Esophagus squamous epithelium (tissue), 5 donors: ENCODE results near the gene MAPK7. TPM values are rescaled to one million over a fixed set of nuclear protein-coding genes. Genes with fewer than 3 reads are reported as not detected.

Experiments
- DNase-seq: peaks from one replicate; lab custom pipeline; 2025; lab: John Stamatoyannopoulos, UW
- H3K27ac ChIP-seq, 4 donors: fragments of 200-600 bp; sonication (generic); one replicate each; pipeline ENCODE4 v1.5.1; 2016 to 2019; ENCODE audit warnings: mild to moderate bottlenecking in 1 of 4
- H3K27me3 ChIP-seq, 4 donors: fragments of 200-600 bp; sonication (generic); 1 replicate in 3 of 4; 2 replicates in 1 of 4; pipeline versions ENCODE4 v1.5.1 to v1.6.0; 2017 to 2021; ENCODE audit warnings: antibody characterized with exemption in 1 of 4
- H3K36me3 ChIP-seq, 3 donors: fragments of 200-600 bp; sonication (generic); one replicate each; pipeline ENCODE4 v1.5.1; 2016 to 2019
- H3K4me1 ChIP-seq, 3 donors: fragments of 200-600 bp; sonication (generic); one replicate each; pipeline ENCODE4 v1.5.1; 2017 to 2019
- H3K4me3 ChIP-seq, 4 donors: fragments of 200-600 bp; sonication (generic); 1 replicate in 3 of 4; 2 replicates in 1 of 4; pipeline ENCODE4 v1.5.1; 2016 to 2019; ENCODE audit warnings: mild to moderate bottlenecking in 2 of 4, moderate library complexity in 1 of 4
- H3K9me3 ChIP-seq, 3 donors: fragments of 200-600 bp; sonication (generic); one replicate each; pipeline ENCODE4 v1.5.1; 2016 to 2019
- POLR2A ChIP-seq, 4 donors: fragments of 450-650 bp; IDR thresholded peaks; one replicate each; pipeline ENCODE4 v1.6.1; 2017; ENCODE audit warnings: antibody characterized with exemption in 4 of 4, mild to moderate bottlenecking in 4 of 4, moderate library complexity in 3 of 4
- WGBS, 2 donors: methylation state at CpG; one replicate each; pipeline ENCODE4 v1.1.5; 2018; 5-methylcytosine and 5-hydroxymethylcytosine counted together
- intact Hi-C: fragments of 100-400 bp; cut with DNase I; formaldehyde crosslinking; loops from one replicate; pipeline ENCODE4 v1.15.0; 2022
- total RNA-seq, 4 donors: library from RNA; depleted of rRNA; stranded (reverse); fragments of >200 nt; gene quantifications; one replicate each; pipeline ENCODE4 v1.1.0, GENCODE V29; 2016
- TF ChIP-seq, protein P1 (sequence below), 6 experiments: fragments of 450-650 bp in 4 of 6; fragments of 200-600 bp in 2 of 6; sonication (generic) in 2 of 6; IDR thresholded peaks; one replicate each; pipeline ENCODE4 v1.5.1; 2016 to 2019; ENCODE audit warnings: antibody characterized with exemption in 6 of 6, mild to moderate bottlenecking in 4 of 6, moderate library complexity in 4 of 6
- donor health status: DM: yes; HTN: yes; CAD: no.

Gene MAPK7
- total RNA-seq, 4 donors from 2014 or later = 22.6 to 39.7 (median 28.1) TPM

GRCh38 chr17:19331543-19332245 lies 46.6 kb upstream of the MAPK7 start:
- H3K4me1 ChIP-seq = peaks cover 0 to 1% (median 0%) of the 10 kb centered on the region in 3 donors
- no peaks in the 10 kb centered on the region for H3K27me3 ChIP-seq
- H3K9me3 ChIP-seq = no peaks in the 10 kb centered on the region
- TF ChIP-seq, protein P1, sequence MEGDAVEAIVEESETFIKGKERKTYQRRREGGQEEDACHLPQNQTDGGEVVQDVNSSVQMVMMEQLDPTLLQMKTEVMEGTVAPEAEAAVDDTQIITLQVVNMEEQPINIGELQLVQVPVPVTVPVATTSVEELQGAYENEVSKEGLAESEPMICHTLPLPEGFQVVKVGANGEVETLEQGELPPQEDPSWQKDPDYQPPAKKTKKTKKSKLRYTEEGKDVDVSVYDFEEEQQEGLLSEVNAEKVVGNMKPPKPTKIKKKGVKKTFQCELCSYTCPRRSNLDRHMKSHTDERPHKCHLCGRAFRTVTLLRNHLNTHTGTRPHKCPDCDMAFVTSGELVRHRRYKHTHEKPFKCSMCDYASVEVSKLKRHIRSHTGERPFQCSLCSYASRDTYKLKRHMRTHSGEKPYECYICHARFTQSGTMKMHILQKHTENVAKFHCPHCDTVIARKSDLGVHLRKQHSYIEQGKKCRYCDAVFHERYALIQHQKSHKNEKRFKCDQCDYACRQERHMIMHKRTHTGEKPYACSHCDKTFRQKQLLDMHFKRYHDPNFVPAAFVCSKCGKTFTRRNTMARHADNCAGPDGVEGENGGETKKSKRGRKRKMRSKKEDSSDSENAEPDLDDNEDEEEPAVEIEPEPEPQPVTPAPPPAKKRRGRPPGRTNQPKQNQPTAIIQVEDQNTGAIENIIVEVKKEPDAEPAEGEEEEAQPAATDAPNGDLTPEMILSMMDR (IDR thresholded peaks at IDR 0.05) = no peak
- TF ChIP-seq POLR2A (IDR thresholded peaks at IDR 0.05) = no peak
- DNase-seq = no peak
- peaks cover 6 to 98% (median 18%) of the 10 kb centered on the region in 3 donors for H3K36me3 ChIP-seq
- H3K4me3 ChIP-seq = no peak overlapping the region
- no peak overlapping the region for H3K27ac ChIP-seq
- 73 to 94% methylated on average over 7 to 8 of the region's 13 CpGs for WGBS, 2 donors
- intact Hi-C loops = no loop called here

DNA sequence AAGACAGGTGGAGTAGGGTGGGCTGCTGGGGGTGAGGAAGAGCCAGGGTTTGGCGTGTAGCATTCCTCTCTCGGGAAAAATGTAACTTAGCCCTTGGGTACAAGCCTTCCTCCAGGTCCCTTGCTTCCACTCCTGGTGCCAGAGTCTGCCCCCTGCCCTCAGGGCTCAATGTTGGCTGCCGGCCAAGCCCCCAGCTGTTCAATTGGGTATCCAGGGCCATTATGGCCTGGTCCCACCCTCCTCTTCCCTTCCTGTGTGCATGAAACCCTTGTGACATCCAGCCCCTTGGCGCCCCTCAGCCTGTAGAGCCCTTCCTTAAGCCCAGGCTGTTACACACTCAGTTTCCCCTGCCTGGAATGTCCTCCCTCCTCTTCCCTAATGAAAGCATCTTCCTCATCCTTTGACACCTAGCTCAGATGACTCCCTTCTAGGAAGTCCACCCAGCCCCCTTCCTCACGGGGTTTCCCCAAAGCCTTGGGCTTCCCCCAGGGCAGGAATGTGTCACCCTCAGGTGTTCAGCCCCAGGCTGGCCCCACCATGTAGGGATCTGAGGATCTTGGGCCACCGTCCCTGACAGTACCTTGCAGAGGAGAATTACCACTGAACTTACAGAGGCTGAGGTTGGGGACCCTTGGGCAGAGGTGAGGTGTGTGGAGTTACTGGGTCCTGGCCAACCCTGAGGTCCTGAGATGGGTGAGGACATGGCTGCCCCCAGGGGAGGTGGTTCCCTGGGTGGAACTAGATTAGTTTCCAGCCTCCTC lies 45.7 kb upstream of the MAPK7 start:
- Histone ChIP-seq H3K4me1 (peaks cover 0 to 10% (median 2%) of the 10 kb centered on the region in 3 donors), H3K9me3 (no peaks in the 10 kb centered on the region), H3K27me3 (no peaks in the 10 kb centered on the region), H3K36me3 (peaks cover 6 to 98% (median 18%) of the 10 kb centered on the region in 3 donors), H3K27ac (no peak overlapping the region), H3K4me3 (no peak overlapping the region)
- TF ChIP-seq, protein P1 (IDR thresholded peaks at IDR 0.05) = no peak
- TF ChIP-seq POLR2A (IDR thresholded peaks at IDR 0.05) = no peak
- intact Hi-C loops = no loop called here
- DNase-seq = no peak
- 74 to 80% methylated on average over 3 to 5 of the region's 6 CpGs for WGBS, 2 donors

- Histone ChIP-seq H3K4me1 (peaks cover 0 to 15% (median 5%) of the 10 kb centered on the region in 3 donors), H3K9me3 (no peaks in the 10 kb centered on the region), H3K4me3 (no peak overlapping the region), H3K27me3 (no peaks in the 10 kb centered on the region), H3K36me3 (peaks cover 6 to 95% (median 18%) of the 10 kb centered on the region in 3 donors), H3K27ac (no peak overlapping the region)
- intact Hi-C loops = no loop called here
- WGBS, 2 donors = no CpG with 5 or more reads among the region's 1 CpG
- TF ChIP-seq, protein P1 (IDR thresholded peaks at IDR 0.05) = no peak
- no peak for TF ChIP-seq POLR2A (IDR thresholded peaks at IDR 0.05)
- no peak for DNase-seq
These were observed 45.2 kb upstream of the MAPK7 start for GRCh38 chr17:19333132-19333440.

- no peaks in the 10 kb centered on the region for H3K27me3 ChIP-seq
- no peaks in the 10 kb centered on the region for H3K9me3 ChIP-seq
- TF ChIP-seq POLR2A (IDR thresholded peaks at IDR 0.05) = no peak
- TF ChIP-seq, protein P1 (IDR thresholded peaks at IDR 0.05) = no peak
- no peak overlapping the region for H3K4me3 ChIP-seq
- H3K36me3 ChIP-seq = peaks cover 6 to 88% (median 18%) of the 10 kb centered on the region in 3 donors
- intact Hi-C loops = no loop called here
- WGBS, 2 donors = 70 to 83% methylated on average over 2 to 7 of the region's 12 CpGs
- peaks cover 0 to 17% (median 5%) of the 10 kb centered on the region in 3 donors for H3K4me1 ChIP-seq
- H3K27ac ChIP-seq = no peak overlapping the region
- DNase-seq = no peak
These were observed 44.5 kb upstream of the MAPK7 start for GRCh38 chr17:19333736-19334290.

GRCh38 chr17:19334331-19334730 lies 44.0 kb upstream of the MAPK7 start:
- DNase-seq = no peak
- TF ChIP-seq, protein P1 (IDR thresholded peaks at IDR 0.05) = no peak
- H3K27me3 ChIP-seq = no peaks in the 10 kb centered on the region
- intact Hi-C loops = no loop called here
- peaks cover 6 to 83% (median 14%) of the 10 kb centered on the region in 3 donors for H3K36me3 ChIP-seq
- no peaks in the 10 kb centered on the region for H3K9me3 ChIP-seq
- no peak overlapping the region for H3K27ac ChIP-seq
- H3K4me3 ChIP-seq = no peak overlapping the region
- H3K4me1 ChIP-seq = peaks cover 0 to 17% (median 5%) of the 10 kb centered on the region in 3 donors
- 40 to 84% methylated on average over 1 to 6 of the region's 6 CpGs for WGBS, 2 donors
